Gastrocnemius medialis (tissue), 4 donors: Measurements from ENCODE around the gene CEND1. TPM values are rescaled to one million over a fixed set of nuclear protein-coding genes. Genes with fewer than 3 reads are reported as not detected.
A peak's percentile ranks its signal among the peaks of the same experiment; 100 is the strongest.

Experiments
- ATAC-seq, 2 donors: fragments of 150-250 bp; one replicate each; pipeline ENCODE4 v1.9.1; 2016
- DNase-seq, 2 donors: peaks; one replicate each; pipeline ENCODE4 v3.0.0-alpha.2; 2019
- H3K27ac ChIP-seq, 4 donors: fragments of 200-600 bp; sonication (generic); 1 replicate in 1 of 4; 2 replicates in 3 of 4; pipeline ENCODE4 v1.5.1; 2016 to 2018; ENCODE audit warnings: mild to moderate bottlenecking in 2 of 4, moderate library complexity in 1 of 4
- H3K27me3 ChIP-seq, 3 donors: fragments of 200-600 bp; sonication (generic) in 2 of 3; 1 replicate in 1 of 3; 2 replicates in 2 of 3; pipeline versions ENCODE4 v1.5.1 to v1.6.0; 2016 to 2019; ENCODE audit warnings: mild to moderate bottlenecking in 1 of 3, moderate library complexity in 1 of 3
- H3K36me3 ChIP-seq, 2 donors: fragments of 200-600 bp; sonication (generic) in 1 of 2; one replicate each; pipeline ENCODE4 v1.5.1; 2017 to 2018
- H3K4me1 ChIP-seq, 2 donors: fragments of 200-600 bp; sonication (generic) in 1 of 2; one replicate each; pipeline ENCODE4 v1.5.1; 2016 to 2017; ENCODE audit warnings: mild to moderate bottlenecking in 2 of 2
- H3K4me3 ChIP-seq, 4 donors: fragments of 200-600 bp; sonication (generic) in 3 of 4; 1 replicate in 1 of 4; 2 replicates in 3 of 4; pipeline ENCODE4 v1.5.1; 2016 to 2019; ENCODE audit warnings: mild to moderate bottlenecking in 2 of 4
- H3K9me3 ChIP-seq, 3 donors: fragments of 200-600 bp; sonication (generic) in 2 of 3; 1 replicate in 1 of 3; 2 replicates in 2 of 3; pipeline ENCODE4 v1.5.1; 2016 to 2019
- POLR2A ChIP-seq, 2 donors: fragments of 450-650 bp; IDR thresholded peaks; one replicate each; pipeline ENCODE4 v1.6.1; 2017; ENCODE audit warnings: antibody characterized with exemption in 2 of 2, mild to moderate bottlenecking in 2 of 2, moderate library complexity in 2 of 2
- in situ Hi-C, 4 donors: fragments of 200-750 bp; cut with MboI; loops; one replicate each; pipeline versions ENCODE4 v1.15.0 to v1.8.0; 2017; ENCODE audit warnings: low sequenced_read_pairs in 4 of 4
- intact Hi-C: fragments of 100-400 bp; cut with DNase I; formaldehyde crosslinking; loops from one replicate; pipeline ENCODE4 v1.15.1; 2023; ENCODE audit warnings: low total_unique reads
- total RNA-seq, 4 donors: library from RNA; depleted of rRNA; stranded (reverse); fragments of >200 nt; gene quantifications; one replicate each; pipeline versions ENCODE4 v1.1.0 to v1.2.3, GENCODE V29; 2016
- TF ChIP-seq, protein P1 (sequence below), 5 experiments: fragments of 450-650 bp in 3 of 5; fragments of 200-600 bp in 2 of 5; sonication (generic) in 2 of 5; IDR thresholded peaks in 4 of 5; conservative IDR thresholded peaks in 1 of 5; 1 replicate in 4 of 5; 2 replicates in 1 of 5; pipeline ENCODE4 v1.5.1; 2016 to 2019; ENCODE audit warnings: antibody characterized with exemption in 5 of 5, mild to moderate bottlenecking in 3 of 5, moderate library complexity in 3 of 5

CEND1 gene
- total RNA-seq, 4 donors from 2014 or later = 0.20 TPM; not detected in 3

DNA sequence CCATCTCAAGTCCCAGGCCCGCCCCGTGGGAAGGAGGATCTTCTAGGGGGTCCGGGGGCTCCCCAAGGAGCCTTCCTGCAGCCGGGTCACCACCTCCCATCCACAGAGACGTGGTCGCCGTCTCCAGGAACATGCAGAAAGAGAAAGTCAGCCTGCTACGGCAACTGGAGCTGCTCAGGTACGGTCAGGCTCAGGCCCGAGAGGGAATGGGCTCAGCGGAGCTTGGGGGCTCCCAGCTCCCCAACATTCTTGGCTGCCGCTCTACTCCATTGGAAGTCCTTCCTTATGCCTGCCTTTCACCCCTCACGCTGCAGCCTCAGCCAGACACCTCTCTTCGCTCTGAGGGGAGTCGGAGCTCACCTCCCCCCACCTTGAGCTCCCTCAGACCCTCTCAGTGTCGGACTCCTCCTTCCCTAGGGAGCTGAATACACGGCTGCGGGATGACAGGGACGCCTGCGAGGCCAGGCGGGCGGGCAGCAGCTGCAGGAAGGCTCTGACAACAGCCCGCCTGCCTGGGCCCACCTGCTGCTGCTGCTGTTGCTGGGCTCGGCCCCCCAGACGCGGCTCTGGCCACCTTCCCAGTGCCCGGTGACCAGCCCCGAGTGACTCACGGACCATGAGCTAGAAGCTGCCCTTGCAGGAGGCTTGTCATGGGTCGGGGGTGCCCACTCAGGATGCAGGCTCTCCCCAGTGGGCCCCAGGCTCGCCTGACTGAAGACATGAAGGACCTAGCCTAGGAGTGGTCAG lies 41.4 kb upstream of the CEND1 start:
- no peaks in the 10 kb centered on the region for H3K9me3 ChIP-seq
- in situ Hi-C loops = no loop called here
- H3K4me3 ChIP-seq = no peak overlapping the region
- H3K4me1 ChIP-seq = peaks cover 22 to 44% of the 10 kb centered on the region in 2 donors
- H3K27me3 ChIP-seq = peaks cover 13 to 37% (median 28%) of the 10 kb centered on the region in 3 donors
- peak in 1 of 2 donors; percentile 11 for TF ChIP-seq POLR2A (IDR thresholded peaks at IDR 0.05)
- TF ChIP-seq, protein P1, sequence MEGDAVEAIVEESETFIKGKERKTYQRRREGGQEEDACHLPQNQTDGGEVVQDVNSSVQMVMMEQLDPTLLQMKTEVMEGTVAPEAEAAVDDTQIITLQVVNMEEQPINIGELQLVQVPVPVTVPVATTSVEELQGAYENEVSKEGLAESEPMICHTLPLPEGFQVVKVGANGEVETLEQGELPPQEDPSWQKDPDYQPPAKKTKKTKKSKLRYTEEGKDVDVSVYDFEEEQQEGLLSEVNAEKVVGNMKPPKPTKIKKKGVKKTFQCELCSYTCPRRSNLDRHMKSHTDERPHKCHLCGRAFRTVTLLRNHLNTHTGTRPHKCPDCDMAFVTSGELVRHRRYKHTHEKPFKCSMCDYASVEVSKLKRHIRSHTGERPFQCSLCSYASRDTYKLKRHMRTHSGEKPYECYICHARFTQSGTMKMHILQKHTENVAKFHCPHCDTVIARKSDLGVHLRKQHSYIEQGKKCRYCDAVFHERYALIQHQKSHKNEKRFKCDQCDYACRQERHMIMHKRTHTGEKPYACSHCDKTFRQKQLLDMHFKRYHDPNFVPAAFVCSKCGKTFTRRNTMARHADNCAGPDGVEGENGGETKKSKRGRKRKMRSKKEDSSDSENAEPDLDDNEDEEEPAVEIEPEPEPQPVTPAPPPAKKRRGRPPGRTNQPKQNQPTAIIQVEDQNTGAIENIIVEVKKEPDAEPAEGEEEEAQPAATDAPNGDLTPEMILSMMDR (IDR thresholded peaks at IDR 0.05 in 4 of 5, conservative IDR thresholded peaks at IDR 0.05 in 1 of 5) = no peak
- H3K27ac ChIP-seq = peak overlapping the region in 1 of 4 donors; percentile 85
- peak in 1 of 2 donors; percentile 52 for DNase-seq
- intact Hi-C loops = no loop called here
- H3K36me3 ChIP-seq = peaks cover 0 to 6% of the 10 kb centered on the region in 2 donors
- ATAC-seq = no peak

DNA sequence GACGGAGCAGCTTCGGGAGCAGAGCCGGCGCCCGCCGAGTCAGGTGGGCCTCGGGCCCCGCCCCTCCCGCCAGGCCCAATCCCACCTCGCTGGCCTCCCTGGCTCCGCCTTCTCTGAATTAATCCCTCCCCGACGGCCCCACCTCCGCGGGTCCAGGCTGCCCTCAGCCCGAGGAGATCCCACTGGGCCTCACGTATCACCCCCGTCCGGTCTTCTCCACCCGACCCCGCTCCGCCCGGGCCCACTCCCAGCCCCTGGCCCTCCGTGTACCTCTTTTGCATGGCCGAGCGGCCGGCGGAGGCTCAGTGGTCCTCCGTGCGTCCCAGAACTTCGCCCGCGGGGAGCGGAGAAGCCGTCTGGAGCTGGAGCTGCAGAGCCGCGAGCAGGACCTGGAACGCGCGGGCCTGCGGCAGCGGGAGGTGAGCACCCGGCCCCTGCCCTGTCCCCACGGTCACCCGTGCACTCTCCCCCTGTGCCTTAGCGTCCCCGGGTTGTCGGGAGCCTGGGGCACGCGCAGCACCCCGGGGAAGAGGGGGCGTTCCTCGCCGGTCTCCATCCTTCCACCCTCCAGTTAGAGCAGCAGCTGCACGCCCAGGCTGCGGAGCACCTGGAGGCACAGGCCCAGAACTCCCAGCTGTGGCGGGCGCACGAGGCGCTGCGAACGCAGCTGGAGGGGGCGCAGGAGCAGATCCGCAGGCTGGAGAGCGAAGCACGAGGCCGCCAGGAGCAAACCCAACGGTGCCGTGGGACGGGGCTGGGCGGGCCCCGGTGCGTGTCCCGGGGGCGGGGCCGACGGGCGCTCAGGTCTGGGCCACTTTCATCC lies 40.6 kb upstream of the CEND1 start:
- Histone ChIP-seq H3K27me3 (peaks cover 18 to 40% (median 36%) of the 10 kb centered on the region in 3 donors), H3K4me3 (peak overlapping the region; percentile 37 to 59 (median 47)), H3K27ac (peak overlapping the region in 2 of 4 donors; percentile 69 to 75), H3K4me1 (peaks cover 22 to 44% of the 10 kb centered on the region in 2 donors), H3K36me3 (peaks cover 0 to 1% of the 10 kb centered on the region in 2 donors), H3K9me3 (no peaks in the 10 kb centered on the region)
- no peak for ATAC-seq
- DNase-seq = peak in 1 of 2 donors; percentile 63
- intact Hi-C loops (no loop called here), in situ Hi-C loops (no loop called here)
- no peak for TF ChIP-seq POLR2A (IDR thresholded peaks at IDR 0.05)
- TF ChIP-seq, protein P1 (IDR thresholded peaks at IDR 0.05 in 4 of 5, conservative IDR thresholded peaks at IDR 0.05 in 1 of 5) = no peak

DNA sequence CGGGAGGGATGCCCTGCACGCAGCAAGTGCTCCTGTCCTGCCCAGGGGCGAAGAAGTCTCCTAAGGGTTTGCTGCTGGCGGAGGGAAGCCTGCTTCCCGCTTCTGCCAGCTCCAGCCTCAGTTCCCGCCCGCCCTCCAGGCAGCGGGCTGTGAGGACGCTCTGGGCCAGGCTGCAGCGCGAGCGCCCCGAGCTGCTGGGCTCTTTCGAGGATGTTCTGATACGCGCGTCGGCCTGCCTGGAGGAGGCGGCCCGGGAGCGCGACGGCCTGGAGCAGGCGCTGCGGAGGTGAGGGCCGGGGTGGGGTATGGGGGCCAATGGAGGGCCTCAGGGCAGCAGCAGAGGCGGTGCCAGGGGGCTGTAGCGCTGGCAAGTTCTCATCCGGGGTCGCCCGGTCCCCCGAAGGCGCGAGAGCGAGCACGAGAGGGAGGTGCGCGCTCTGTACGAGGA lies 40.0 kb upstream of the CEND1 start:
- in situ Hi-C loops = no loop called here
- H3K36me3 ChIP-seq = peaks cover 0 to 8% of the 10 kb centered on the region in 2 donors
- no peaks in the 10 kb centered on the region for H3K9me3 ChIP-seq
- peak overlapping the region; percentile 37 to 59 (median 47) for H3K4me3 ChIP-seq
- intact Hi-C loops = no loop called here
- ATAC-seq (no peak), DNase-seq (no peak)
- peaks cover 19 to 39% of the 10 kb centered on the region in 2 donors for H3K4me1 ChIP-seq
- TF ChIP-seq, protein P1 (IDR thresholded peaks at IDR 0.05 in 4 of 5, conservative IDR thresholded peaks at IDR 0.05 in 1 of 5) = no peak
- peak; percentile 14 to 52 for TF ChIP-seq POLR2A (IDR thresholded peaks at IDR 0.05)
- peaks cover 18 to 40% (median 38%) of the 10 kb centered on the region in 3 donors for H3K27me3 ChIP-seq
- H3K27ac ChIP-seq = peak overlapping the region in 3 of 4 donors; percentile 68 to 75 (median 69)

DNA sequence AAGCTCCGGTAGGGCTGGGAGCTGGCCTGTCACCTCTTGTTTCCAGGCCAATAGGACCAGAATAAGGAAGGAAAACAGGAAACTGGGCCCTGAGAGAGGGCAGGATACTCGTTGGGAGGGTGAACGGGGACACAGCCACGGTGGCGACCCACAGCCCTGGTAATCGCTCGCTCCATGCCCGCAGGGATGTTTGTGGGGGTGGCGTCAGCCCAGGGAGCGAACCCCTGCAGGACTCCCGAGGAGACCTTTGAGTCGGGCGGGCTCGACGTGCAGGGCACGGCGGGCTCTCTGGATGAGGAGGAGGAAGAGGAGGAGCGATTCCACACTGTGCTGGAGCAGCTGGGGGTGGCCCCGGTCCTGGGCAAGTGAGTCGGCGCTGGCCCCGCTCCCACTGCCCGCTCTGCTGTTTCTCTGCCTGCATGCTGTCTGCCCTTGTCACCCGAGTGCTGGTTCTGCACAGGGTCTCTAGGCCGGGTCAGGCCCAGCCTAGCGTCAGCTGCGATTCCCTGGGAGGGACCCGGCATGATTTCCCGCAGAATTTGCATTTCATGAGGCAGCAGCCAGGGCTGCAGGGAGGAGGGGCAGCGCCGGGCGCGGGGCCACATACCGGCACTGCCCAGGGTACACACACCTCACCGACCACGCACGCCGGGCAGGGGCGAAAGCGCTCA lies 39.4 kb upstream of the CEND1 start:
- in situ Hi-C loops (no loop called here), intact Hi-C loops (no loop called here)
- Histone ChIP-seq H3K36me3 (peaks cover 0 to 13% of the 10 kb centered on the region in 2 donors), H3K4me1 (peaks cover 13 to 38% of the 10 kb centered on the region in 2 donors), H3K4me3 (peak overlapping the region; percentile 37 to 59 (median 47)), H3K27ac (peak overlapping the region in 3 of 4 donors; percentile 68 to 75 (median 69)), H3K27me3 (peaks cover 18 to 40% (median 38%) of the 10 kb centered on the region in 3 donors), H3K9me3 (no peaks in the 10 kb centered on the region)
- ATAC-seq (no peak), DNase-seq (peak in 1 of 2 donors; percentile 35)
- TF ChIP-seq, protein P1 (IDR thresholded peaks at IDR 0.05 in 4 of 5, conservative IDR thresholded peaks at IDR 0.05 in 1 of 5) = no peak
- TF ChIP-seq POLR2A (IDR thresholded peaks at IDR 0.05) = no peak
